ENCODE measurements around the gene MRPS2.

GRCh38 chr9:135488527-135488926 is 12.0 kb upstream of the MRPS2 start:
- TF ChIP-seq POLR2AphosphoS5 (IDR thresholded peaks at IDR 0.05; ENCODE audit: insufficient read depth in 1 of 2, low read depth in 1 of 2) (no peak), CTCF (IDR thresholded peaks at IDR 0.05) (no peak), POLR2A (IDR thresholded peaks at IDR 0.05) (no peak)

Measured in vagina (tissue), 2 donors.